Measurements from ENCODE around the gene CDC42EP2. TPM values are rescaled to one million over a fixed set of nuclear protein-coding genes. Genes with fewer than 3 reads are reported as not detected.

Gene CDC42EP2
- total and polyA plus RNA-seq, 2 of the 13 experiments (the other 11 are each of a cell fraction or from before 2014, with no cell fraction given): 2.3 to 7.1 TPM

DNA sequence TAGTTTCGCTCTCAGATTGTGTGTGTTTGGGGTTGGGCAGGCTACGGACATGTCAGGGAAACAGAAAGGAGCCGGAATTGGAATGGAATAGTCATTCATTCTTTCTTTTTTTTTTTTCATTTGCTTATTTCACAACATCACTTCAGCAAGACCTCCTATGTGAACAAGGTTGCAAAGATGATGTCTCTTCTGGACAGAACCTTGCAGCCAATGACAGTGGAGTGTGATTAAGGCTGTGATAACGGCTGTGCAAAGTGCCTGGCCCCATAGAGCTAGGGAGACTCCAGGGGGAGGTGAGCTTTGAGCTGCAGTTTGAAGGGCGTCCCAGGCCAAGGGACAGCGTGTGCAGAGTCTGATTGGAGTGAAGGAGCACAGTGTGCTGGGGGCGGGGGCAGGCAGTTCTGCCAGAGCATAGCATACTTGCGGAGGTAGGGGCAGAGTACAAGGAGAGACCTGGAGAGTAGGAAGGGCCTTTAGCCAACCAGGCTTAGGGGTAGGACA is 43.2 kb downstream of the CDC42EP2 start (continued):
- TF ChIP-seq SOX5 (CRISPR knock-in tag; IDR thresholded peaks at IDR 0.05; ENCODE audit: borderline replicate concordance): peak; percentile 35
- TF ChIP-seq YEATS2 (CRISPR knock-in tag; IDR thresholded peaks at IDR 0.05; ENCODE audit: borderline replicate concordance): no peak; the same call in 1 of the 2 replicates
- no peak for TF ChIP-seq PLSCR1 (CRISPR knock-in tag; IDR thresholded peaks at IDR 0.05; ENCODE audit: borderline replicate concordance)
- TF ChIP-seq, protein P1, sequence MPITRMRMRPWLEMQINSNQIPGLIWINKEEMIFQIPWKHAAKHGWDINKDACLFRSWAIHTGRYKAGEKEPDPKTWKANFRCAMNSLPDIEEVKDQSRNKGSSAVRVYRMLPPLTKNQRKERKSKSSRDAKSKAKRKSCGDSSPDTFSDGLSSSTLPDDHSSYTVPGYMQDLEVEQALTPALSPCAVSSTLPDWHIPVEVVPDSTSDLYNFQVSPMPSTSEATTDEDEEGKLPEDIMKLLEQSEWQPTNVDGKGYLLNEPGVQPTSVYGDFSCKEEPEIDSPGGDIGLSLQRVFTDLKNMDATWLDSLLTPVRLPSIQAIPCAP (CRISPR knock-in tag; IDR thresholded peaks at IDR 0.05; ENCODE audit: low read depth): no peak
- TF ChIP-seq MTA1 (CRISPR knock-in tag; IDR thresholded peaks at IDR 0.05; ENCODE audit: borderline replicate concordance): peak; percentile 94
- TF ChIP-seq, protein P2, sequence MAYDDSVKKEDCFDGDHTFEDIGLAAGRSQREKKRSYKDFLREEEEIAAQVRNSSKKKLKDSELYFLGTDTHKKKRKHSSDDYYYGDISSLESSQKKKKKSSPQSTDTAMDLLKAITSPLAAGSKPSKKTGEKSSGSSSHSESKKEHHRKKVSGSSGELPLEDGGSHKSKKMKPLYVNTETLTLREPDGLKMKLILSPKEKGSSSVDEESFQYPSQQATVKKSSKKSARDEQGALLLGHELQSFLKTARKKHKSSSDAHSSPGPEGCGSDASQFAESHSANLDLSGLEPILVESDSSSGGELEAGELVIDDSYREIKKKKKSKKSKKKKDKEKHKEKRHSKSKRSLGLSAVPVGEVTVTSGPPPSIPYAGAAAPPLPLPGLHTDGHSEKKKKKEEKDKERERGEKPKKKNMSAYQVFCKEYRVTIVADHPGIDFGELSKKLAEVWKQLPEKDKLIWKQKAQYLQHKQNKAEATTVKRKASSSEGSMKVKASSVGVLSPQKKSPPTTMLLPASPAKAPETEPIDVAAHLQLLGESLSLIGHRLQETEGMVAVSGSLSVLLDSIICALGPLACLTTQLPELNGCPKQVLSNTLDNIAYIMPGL (CRISPR knock-in tag; IDR thresholded peaks at IDR 0.05; ENCODE audit: borderline replicate concordance in 1 of 2, low read depth in 1 of 2): no peak; a peak in 1 of 4 replicates
- no peak for TF ChIP-seq MBNL3 (CRISPR knock-in tag; conservative IDR thresholded peaks at IDR 0.05)
- TF ChIP-seq TRIM24 (CRISPR knock-in tag; IDR thresholded peaks at IDR 0.05): 0 out of 2 replicates have a peak, but pooled peaks have one; percentile 27
- 0 out of 2 replicates have a peak, but pooled peaks have one; percentile 34 for TF ChIP-seq ZNF629 (CRISPR knock-in tag; conservative IDR thresholded peaks at IDR 0.05)
- TF ChIP-seq POLR2G (IDR thresholded peaks at IDR 0.05; ENCODE audit: low read depth, low read length): peak; percentile 45; the same call in 1 of the 2 replicates
- TF ChIP-seq, protein P3, sequence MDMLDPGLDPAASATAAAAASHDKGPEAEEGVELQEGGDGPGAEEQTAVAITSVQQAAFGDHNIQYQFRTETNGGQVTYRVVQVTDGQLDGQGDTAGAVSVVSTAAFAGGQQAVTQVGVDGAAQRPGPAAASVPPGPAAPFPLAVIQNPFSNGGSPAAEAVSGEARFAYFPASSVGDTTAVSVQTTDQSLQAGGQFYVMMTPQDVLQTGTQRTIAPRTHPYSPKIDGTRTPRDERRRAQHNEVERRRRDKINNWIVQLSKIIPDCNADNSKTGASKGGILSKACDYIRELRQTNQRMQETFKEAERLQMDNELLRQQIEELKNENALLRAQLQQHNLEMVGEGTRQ (IDR thresholded peaks at IDR 0.05; ENCODE audit: low read depth, low read length): no peak
- TF ChIP-seq, protein P3 (CRISPR knock-in tag; IDR thresholded peaks at IDR 0.05; ENCODE audit: borderline replicate concordance): no peak
- TF ChIP-seq GATA4 (IDR thresholded peaks at IDR 0.05; ENCODE audit: borderline replicate concordance, low read depth): no peak
- TF ChIP-seq, protein P4, sequence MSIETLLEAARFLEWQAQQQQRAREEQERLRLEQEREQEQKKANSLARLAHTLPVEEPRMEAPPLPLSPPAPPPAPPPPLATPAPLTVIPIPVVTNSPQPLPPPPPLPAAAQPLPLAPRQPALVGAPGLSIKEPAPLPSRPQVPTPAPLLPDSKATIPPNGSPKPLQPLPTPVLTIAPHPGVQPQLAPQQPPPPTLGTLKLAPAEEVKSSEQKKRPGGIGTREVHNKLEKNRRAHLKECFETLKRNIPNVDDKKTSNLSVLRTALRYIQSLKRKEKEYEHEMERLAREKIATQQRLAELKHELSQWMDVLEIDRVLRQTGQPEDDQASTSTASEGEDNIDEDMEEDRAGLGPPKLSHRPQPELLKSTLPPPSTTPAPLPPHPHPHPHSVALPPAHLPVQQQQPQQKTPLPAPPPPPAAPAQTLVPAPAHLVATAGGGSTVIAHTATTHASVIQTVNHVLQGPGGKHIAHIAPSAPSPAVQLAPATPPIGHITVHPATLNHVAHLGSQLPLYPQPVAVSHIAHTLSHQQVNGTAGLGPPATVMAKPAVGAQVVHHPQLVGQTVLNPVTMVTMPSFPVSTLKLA (IDR thresholded peaks at IDR 0.05): no peak
- TF ChIP-seq ZNF263 (CRISPR knock-in tag; IDR thresholded peaks at IDR 0.05): 0 out of 2 replicates have a peak, but pooled peaks have one; percentile 31
- TF ChIP-seq NFE2L2 (IDR thresholded peaks at IDR 0.05; ENCODE audit: low read length): no peak
- TF ChIP-seq ZNF619 (CRISPR knock-in tag; IDR thresholded peaks at IDR 0.05): no peak
- no peak for TF ChIP-seq ZNF326 (CRISPR knock-in tag; IDR thresholded peaks at IDR 0.05; ENCODE audit: borderline replicate concordance)
- no peak for TF ChIP-seq HHEX (CRISPR knock-in tag; IDR thresholded peaks at IDR 0.05)
- no peak for TF ChIP-seq SIN3B (IDR thresholded peaks at IDR 0.05; ENCODE audit: low read length)
- no peak for TF ChIP-seq PHB2 (IDR thresholded peaks at IDR 0.05; ENCODE audit: partially characterized antibody)
- TF ChIP-seq RFX3 (CRISPR knock-in tag; IDR thresholded peaks at IDR 0.05): no peak
- no peak for TF ChIP-seq ZNF775 (CRISPR knock-in tag; IDR thresholded peaks at IDR 0.05; ENCODE audit: borderline replicate concordance)
- TF ChIP-seq SNRNP70 (IDR thresholded peaks at IDR 0.05; ENCODE audit: low read depth, low read length): no peak
- no peak for TF ChIP-seq WIZ (CRISPR knock-in tag; IDR thresholded peaks at IDR 0.05)
